ENCODE measurements around the gene ADRB2.

The ADRB2 gene

GRCh38 chr5:148840531-148840930 lies 14.1 kb downstream of the ADRB2 start:
- no peak for ATAC-seq
- TF ChIP-seq ESRRG (CRISPR knock-in tag; IDR thresholded peaks at IDR 0.05) (no peak), ZC3H10 (CRISPR knock-in tag; IDR thresholded peaks at IDR 0.05) (no peak), PATZ1 (CRISPR knock-in tag; IDR thresholded peaks at IDR 0.05; ENCODE audit: borderline replicate concordance) (no peak), ZNF70 (CRISPR knock-in tag; IDR thresholded peaks at IDR 0.05) (no peak), POU6F1 (CRISPR knock-in tag; IDR thresholded peaks at IDR 0.05; ENCODE audit: borderline replicate concordance, low read depth) (no peak), CREB5 (CRISPR knock-in tag; IDR thresholded peaks at IDR 0.05; ENCODE audit: low read depth) (no peak), TCF4 (CRISPR knock-in tag; IDR thresholded peaks at IDR 0.05; ENCODE audit: borderline replicate concordance) (no peak), TSHZ2 (CRISPR knock-in tag; IDR thresholded peaks at IDR 0.05) (no peak), BACH2 (CRISPR knock-in tag; IDR thresholded peaks at IDR 0.05; ENCODE audit: borderline replicate concordance) (no peak), OSR1 (CRISPR knock-in tag; IDR thresholded peaks at IDR 0.05) (no peak), GLIS3 (CRISPR knock-in tag; IDR thresholded peaks at IDR 0.05) (no peak)

- TF ChIP-seq ZNF565 (CRISPR knock-in tag; conservative IDR thresholded peaks at IDR 0.05; ENCODE audit: low read depth) (no peak), TOX (CRISPR knock-in tag; IDR thresholded peaks at IDR 0.05; ENCODE audit: borderline replicate concordance) (no peak), ISL1 (CRISPR knock-in tag; IDR thresholded peaks at IDR 0.05) (no peak), POU6F1 (CRISPR knock-in tag; IDR thresholded peaks at IDR 0.05; ENCODE audit: borderline replicate concordance, low read depth) (no peak), ZC3H10 (CRISPR knock-in tag; IDR thresholded peaks at IDR 0.05) (no peak), ESRRG (CRISPR knock-in tag; IDR thresholded peaks at IDR 0.05) (no peak), RARB (CRISPR knock-in tag; IDR thresholded peaks at IDR 0.05) (no peak), CSRNP3 (CRISPR knock-in tag; IDR thresholded peaks at IDR 0.05) (no peak), SNAI2 (CRISPR knock-in tag; IDR thresholded peaks at IDR 0.05) (no peak), TCF4 (CRISPR knock-in tag; IDR thresholded peaks at IDR 0.05; ENCODE audit: borderline replicate concordance) (no peak), ARNTL (CRISPR knock-in tag; IDR thresholded peaks at IDR 0.05; ENCODE audit: borderline replicate concordance, low read depth) (no peak)
- ATAC-seq = no peak
These were observed 15.1 kb downstream of the ADRB2 start for GRCh38 chr5:148841519-148841918.

- ATAC-seq = no peak
- TF ChIP-seq CSRNP3 (CRISPR knock-in tag; IDR thresholded peaks at IDR 0.05) (no peak), ISL1 (CRISPR knock-in tag; IDR thresholded peaks at IDR 0.05) (no peak), ZC3H10 (CRISPR knock-in tag; IDR thresholded peaks at IDR 0.05) (no peak), ZNF70 (CRISPR knock-in tag; IDR thresholded peaks at IDR 0.05) (no peak), SNAI2 (CRISPR knock-in tag; IDR thresholded peaks at IDR 0.05) (no peak), RARB (CRISPR knock-in tag; IDR thresholded peaks at IDR 0.05) (no peak), ZFP30 (CRISPR knock-in tag; IDR thresholded peaks at IDR 0.05) (no peak), CSDC2 (CRISPR knock-in tag; IDR thresholded peaks at IDR 0.05) (no peak), OSR1 (CRISPR knock-in tag; IDR thresholded peaks at IDR 0.05) (no peak), ZNF8 (CRISPR knock-in tag; IDR thresholded peaks at IDR 0.05) (no peak), GLIS3 (CRISPR knock-in tag; IDR thresholded peaks at IDR 0.05) (no peak), POU6F1 (CRISPR knock-in tag; IDR thresholded peaks at IDR 0.05; ENCODE audit: borderline replicate concordance, low read depth) (no peak)
These were observed 15.8 kb downstream of the ADRB2 start for GRCh38 chr5:148842161-148842560.
